Activated B cell treated with CpG ODN at 0.5 μM for 24 hours (primary cell): Measurements from ENCODE around the gene APBA2. TPM values are rescaled to one million over a fixed set of nuclear protein-coding genes. Genes with fewer than 3 reads are reported as not detected.

Source experiments
- ATAC-seq: fragments of 200-7000 bp; cut with Tn5 transposase; one replicate; pipeline ENCODE4 v1.10.0; 2021; ENCODE audit warnings: low read depth, mild to moderate bottlenecking, moderate library complexity
- CTCF ChIA-PET: fragments of 350-600 bp; sonication (Branson Sonifier 250); formaldehyde crosslinking; loops from one replicate; lab custom pipeline; 2021; ENCODE audit warnings: antibody characterized with exemption; lab: Charles Lee
- POLR2A ChIA-PET: fragments of 350-600 bp; sonication (Branson Sonifier 250); formaldehyde crosslinking; loops from one replicate; lab custom pipeline; 2021; ENCODE audit warnings: antibody characterized with exemption; lab: Charles Lee
- DNase-seq: peaks from one replicate; pipeline ENCODE4 v3.0.0; 2022
- H3K27ac Mint-ChIP-seq: one replicate; pipeline ENCODE4 v1.8.0; 2020; ENCODE audit warnings: mixed read lengths
- H3K27me3 Mint-ChIP-seq: one replicate; pipeline ENCODE4 v1.8.0; 2021; ENCODE audit warnings: mixed read lengths
- H3K36me3 Mint-ChIP-seq: one replicate; pipeline ENCODE4 v1.8.0; 2021; ENCODE audit warnings: low read depth, mixed read lengths
- H3K4me1 Mint-ChIP-seq: one replicate; pipeline ENCODE4 v1.8.0; 2021; ENCODE audit warnings: mixed read lengths
- H3K4me3 Mint-ChIP-seq: one replicate; pipeline ENCODE4 v1.8.0; 2020; ENCODE audit warnings: mild to moderate bottlenecking, mixed read lengths
- H3K9me3 Mint-ChIP-seq: one replicate; pipeline ENCODE4 v1.8.0; 2020; ENCODE audit warnings: mixed read lengths
- intact Hi-C: fragments of 100-400 bp; cut with micrococcal nuclease; formaldehyde crosslinking; loops from one replicate; pipeline ENCODE4 v1.15.1; 2024
- total RNA-seq: library from RNA; stranded (reverse); gene quantifications from 2 replicates; pipeline ENCODE4 v1.2.3, GENCODE V29; 2022
- TF ChIP-seq, protein P1 (sequence below): fragments of 200-600 bp; IDR thresholded peaks from one replicate; pipeline ENCODE4 v1.8.0; 2022; ENCODE audit warnings: antibody characterized with exemption, mild to moderate bottlenecking

The APBA2 gene
- total RNA-seq, 1 donor from 2014 or later = not detected

DNA sequence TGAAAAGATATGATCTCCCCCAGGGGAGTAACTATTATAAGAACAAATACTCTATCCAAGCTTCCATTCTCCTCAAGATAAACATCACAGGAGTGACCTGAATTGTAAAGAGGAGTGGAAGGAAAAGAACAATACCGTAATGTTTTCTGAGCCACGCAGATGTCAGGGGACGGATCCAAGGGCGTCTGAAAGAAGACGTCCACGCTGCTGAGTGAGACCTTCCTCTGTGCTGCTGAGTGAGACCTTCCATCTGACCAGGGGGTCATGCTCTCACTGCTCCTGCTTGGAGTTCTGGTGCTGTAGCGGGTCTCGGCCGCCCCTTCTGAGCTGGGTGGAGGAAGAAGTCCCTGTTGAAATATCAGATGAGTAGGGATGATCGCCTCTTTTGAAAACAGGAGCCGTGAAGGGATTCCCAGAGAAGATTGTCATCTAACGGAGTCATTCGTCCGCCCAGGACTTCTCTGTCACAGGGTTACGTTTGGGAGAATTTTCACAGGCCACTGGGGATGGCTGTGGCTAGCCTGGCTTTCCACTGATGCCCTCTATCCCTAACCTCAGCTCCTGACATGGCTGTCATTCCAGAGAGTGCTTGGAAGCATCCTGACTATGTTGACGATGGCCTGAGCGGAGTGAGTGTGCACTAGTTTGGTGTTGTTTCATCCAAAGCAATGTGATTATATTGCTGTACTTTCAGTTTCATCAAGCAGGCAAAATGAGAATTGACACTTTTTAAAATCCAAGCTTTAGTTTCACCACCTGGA is 184.9 kb downstream of the APBA2 start:
- no peak overlapping the region for H3K4me3 Mint-ChIP-seq
- DNase-seq = no peak
- intact Hi-C loops = no loop called here
- no peak for ATAC-seq
- no peaks in the 10 kb centered on the region for H3K27me3 Mint-ChIP-seq
- CTCF ChIA-PET = no interaction called here
- no peaks in the 10 kb centered on the region for H3K4me1 Mint-ChIP-seq
- TF ChIP-seq, protein P1, sequence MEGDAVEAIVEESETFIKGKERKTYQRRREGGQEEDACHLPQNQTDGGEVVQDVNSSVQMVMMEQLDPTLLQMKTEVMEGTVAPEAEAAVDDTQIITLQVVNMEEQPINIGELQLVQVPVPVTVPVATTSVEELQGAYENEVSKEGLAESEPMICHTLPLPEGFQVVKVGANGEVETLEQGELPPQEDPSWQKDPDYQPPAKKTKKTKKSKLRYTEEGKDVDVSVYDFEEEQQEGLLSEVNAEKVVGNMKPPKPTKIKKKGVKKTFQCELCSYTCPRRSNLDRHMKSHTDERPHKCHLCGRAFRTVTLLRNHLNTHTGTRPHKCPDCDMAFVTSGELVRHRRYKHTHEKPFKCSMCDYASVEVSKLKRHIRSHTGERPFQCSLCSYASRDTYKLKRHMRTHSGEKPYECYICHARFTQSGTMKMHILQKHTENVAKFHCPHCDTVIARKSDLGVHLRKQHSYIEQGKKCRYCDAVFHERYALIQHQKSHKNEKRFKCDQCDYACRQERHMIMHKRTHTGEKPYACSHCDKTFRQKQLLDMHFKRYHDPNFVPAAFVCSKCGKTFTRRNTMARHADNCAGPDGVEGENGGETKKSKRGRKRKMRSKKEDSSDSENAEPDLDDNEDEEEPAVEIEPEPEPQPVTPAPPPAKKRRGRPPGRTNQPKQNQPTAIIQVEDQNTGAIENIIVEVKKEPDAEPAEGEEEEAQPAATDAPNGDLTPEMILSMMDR = no peak
- H3K36me3 Mint-ChIP-seq = no peaks in the 10 kb centered on the region
- no peak overlapping the region for H3K27ac Mint-ChIP-seq
- H3K9me3 Mint-ChIP-seq = no peaks in the 10 kb centered on the region
- POLR2A ChIA-PET = no interaction called here

DNA sequence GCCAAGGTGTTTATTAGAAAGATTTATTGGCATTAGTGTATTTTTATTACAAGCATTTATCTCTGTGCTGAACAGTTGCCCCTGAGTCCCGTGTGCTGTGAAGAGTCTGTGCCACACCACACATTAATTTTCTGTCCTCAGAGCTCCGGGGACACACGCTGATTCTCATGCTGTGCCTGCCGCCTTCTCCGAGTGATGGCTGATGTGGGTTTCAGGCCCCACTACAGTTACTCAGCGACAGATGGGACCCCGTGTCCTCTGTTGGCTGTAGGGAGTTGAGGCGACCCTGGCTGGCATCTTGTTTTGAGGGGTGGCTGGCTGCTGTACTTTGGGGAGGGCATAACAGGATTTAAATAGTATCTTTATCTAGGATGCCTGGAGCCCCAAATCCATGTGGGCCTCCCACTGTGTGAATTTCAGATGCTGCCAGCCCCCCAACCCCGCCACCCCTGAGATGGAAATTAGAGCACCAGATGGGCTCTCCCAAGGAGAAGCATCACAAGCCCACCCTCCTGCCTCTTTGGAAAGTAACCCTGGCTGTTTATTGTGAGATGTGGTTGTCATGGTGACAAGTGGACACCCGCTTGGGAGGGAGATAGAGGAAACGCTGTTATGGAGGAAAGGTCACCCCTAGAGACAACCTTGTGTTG is 185.6 kb downstream of the APBA2 start:
- CTCF ChIA-PET = no interaction called here
- Mint-ChIP-seq H3K9me3 (no peaks in the 10 kb centered on the region), H3K27ac (no peak overlapping the region), H3K4me1 (no peaks in the 10 kb centered on the region), H3K4me3 (no peak overlapping the region), H3K36me3 (no peaks in the 10 kb centered on the region), H3K27me3 (no peaks in the 10 kb centered on the region)
- POLR2A ChIA-PET = no interaction called here
- no peak for DNase-seq
- no peak for ATAC-seq
- intact Hi-C loops = no loop called here
- TF ChIP-seq, protein P1 = no peak

DNA sequence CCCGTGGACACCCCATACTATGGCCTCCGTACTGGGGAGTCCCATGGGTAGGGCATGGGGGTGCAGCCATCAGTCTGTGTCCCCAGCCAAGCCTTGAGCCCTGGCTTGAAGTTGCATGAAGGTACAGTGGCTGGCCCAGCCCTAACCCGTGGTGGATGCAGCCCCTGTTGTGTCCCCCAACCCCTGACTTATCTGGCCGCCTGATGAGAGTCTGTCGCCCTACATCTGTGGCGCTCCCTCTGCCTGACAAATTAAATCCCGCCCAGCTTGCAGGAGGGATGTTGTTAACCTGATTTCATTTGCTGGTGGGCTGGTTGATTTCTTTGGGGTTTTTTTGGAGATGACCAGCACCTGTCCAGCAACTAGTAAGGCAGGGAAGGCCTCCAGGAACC is 186.1 kb downstream of the APBA2 start:
- Mint-ChIP-seq H3K4me1 (no peaks in the 10 kb centered on the region), H3K36me3 (no peaks in the 10 kb centered on the region), H3K9me3 (no peaks in the 10 kb centered on the region), H3K4me3 (no peak overlapping the region), H3K27me3 (no peaks in the 10 kb centered on the region), H3K27ac (no peak overlapping the region)
- ChIA-PET CTCF (no interaction called here), POLR2A (no interaction called here)
- intact Hi-C loops = no loop called here
- ATAC-seq (no peak), DNase-seq (no peak)
- TF ChIP-seq, protein P1 = no peak

DNA sequence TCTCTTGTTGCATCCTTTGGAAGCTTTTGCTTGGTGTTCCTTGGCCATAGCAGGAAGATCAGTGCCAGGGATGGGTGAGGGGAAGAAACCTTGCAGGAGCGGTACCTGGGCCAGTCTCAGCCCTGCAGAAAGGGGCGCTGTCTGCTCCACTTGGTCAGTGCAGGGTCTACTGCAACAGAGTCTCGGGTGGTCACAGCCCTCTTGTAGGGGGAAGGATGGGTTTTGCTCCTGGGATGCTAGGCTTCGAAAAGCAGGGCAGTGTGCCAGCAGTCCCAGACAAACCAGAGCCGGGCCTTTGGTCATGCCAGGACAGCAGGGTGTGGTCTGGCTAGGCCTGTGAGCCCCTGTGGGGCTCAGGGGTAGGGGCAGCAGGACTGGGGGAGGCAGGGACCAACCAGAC is 186.7 kb downstream of the APBA2 start:
- CTCF ChIA-PET = no interaction called here
- no peak overlapping the region for H3K4me3 Mint-ChIP-seq
- no peaks in the 10 kb centered on the region for H3K27me3 Mint-ChIP-seq
- H3K9me3 Mint-ChIP-seq = no peaks in the 10 kb centered on the region
- POLR2A ChIA-PET = no interaction called here
- no peak overlapping the region for H3K27ac Mint-ChIP-seq
- ATAC-seq (no peak), DNase-seq (no peak)
- intact Hi-C loops = no loop called here
- no peaks in the 10 kb centered on the region for H3K36me3 Mint-ChIP-seq
- no peaks in the 10 kb centered on the region for H3K4me1 Mint-ChIP-seq
- TF ChIP-seq, protein P1 = no peak

DNA sequence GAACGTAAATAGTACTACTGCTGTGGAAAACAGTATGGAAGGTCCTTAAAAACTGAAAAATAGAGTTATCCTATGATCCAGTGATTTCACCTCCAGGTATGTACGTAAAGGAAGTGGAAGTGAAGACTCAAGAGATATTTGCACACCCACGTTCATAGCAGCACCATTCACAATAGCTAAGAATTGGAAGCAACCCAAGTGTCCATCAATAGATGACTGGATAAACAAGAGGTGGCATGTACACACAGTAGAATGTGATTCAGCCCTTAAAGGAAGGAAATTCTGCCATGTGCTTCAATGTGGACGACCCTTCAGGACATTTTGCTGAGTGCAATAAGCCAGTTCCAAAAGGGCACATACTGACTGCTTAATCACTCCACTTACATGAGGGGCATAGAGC is 188.3 kb downstream of the APBA2 start:
- H3K27me3 Mint-ChIP-seq = no peaks in the 10 kb centered on the region
- no peak for DNase-seq
- ATAC-seq = no peak
- no peak overlapping the region for H3K4me3 Mint-ChIP-seq
- ChIA-PET CTCF (no interaction called here), POLR2A (no interaction called here)
- no peaks in the 10 kb centered on the region for H3K36me3 Mint-ChIP-seq
- no peaks in the 10 kb centered on the region for H3K9me3 Mint-ChIP-seq
- TF ChIP-seq, protein P1 = no peak
- intact Hi-C loops = no loop called here
- no peaks in the 10 kb centered on the region for H3K4me1 Mint-ChIP-seq
- no peak overlapping the region for H3K27ac Mint-ChIP-seq
